ENCODE results near the gene TNK2.
"Not testable (repeated sequence)": the region's sequence is repeated elsewhere in the genome, so short reads cannot be mapped to it uniquely, and the experiment has no call there.

TNK2 gene

GRCh38 chr3:195883160-195883559 lies 25.2 kb downstream of the TNK2 start:
- DNase-seq = no peak

GRCh38 chr3:195882002-195882441 lies 26.3 kb downstream of the TNK2 start:
- DNase-seq = no peak

- no peak for DNase-seq
Observed at GRCh38 chr3:195881276-195881988, 26.9 kb downstream of the TNK2 start.

- no peak for DNase-seq
Observed at GRCh38 chr3:195880037-195880431, 28.3 kb downstream of the TNK2 start.

GRCh38 chr3:195879416-195880036 lies 28.8 kb downstream of the TNK2 start:
- DNase-seq = no peak

- no peak for DNase-seq
Observed at GRCh38 chr3:195878424-195879274, 29.7 kb downstream of the TNK2 start.

- DNase-seq = no peak
Observed at GRCh38 chr3:195877767-195878423, 30.5 kb downstream of the TNK2 start.

GRCh38 chr3:195877136-195877715 lies 31.1 kb downstream of the TNK2 start:
- no peak for DNase-seq

- DNase-seq = no peak
Observed at GRCh38 chr3:195876297-195877064, 31.9 kb downstream of the TNK2 start.

- DNase-seq = no peak
Observed at GRCh38 chr3:195875482-195876236, 32.7 kb downstream of the TNK2 start.

GRCh38 chr3:195873971-195874370 lies 34.4 kb downstream of the TNK2 start:
- DNase-seq = no peak

GRCh38 chr3:195873281-195873887 lies 35.0 kb downstream of the TNK2 start:
- no peak for DNase-seq

GRCh38 chr3:195872800-195873199 lies 35.6 kb downstream of the TNK2 start:
- no peak for DNase-seq

- no peak for DNase-seq
Observed at GRCh38 chr3:195872097-195872496, 36.3 kb downstream of the TNK2 start.

GRCh38 chr3:195871686-195872085 lies 36.7 kb downstream of the TNK2 start:
- DNase-seq = not testable (repeated sequence)

GRCh38 chr3:195870937-195871336 lies 37.4 kb downstream of the TNK2 start:
- DNase-seq = no peak

GRCh38 chr3:195870442-195870841 lies 37.9 kb downstream of the TNK2 start:
- DNase-seq = no peak

- DNase-seq = no peak
Observed at GRCh38 chr3:195869413-195870001, 38.8 kb downstream of the TNK2 start.

- DNase-seq = no peak
Observed at GRCh38 chr3:195868866-195869412, 39.4 kb downstream of the TNK2 start.

GRCh38 chr3:195868336-195868865 lies 40.0 kb downstream of the TNK2 start:
- no peak for DNase-seq

All from stimulated activated CD4-positive, alpha-beta T cell treated with anti-CD3 and anti-CD28 coated beads, Interleukin-12 subunit alpha, Interleukin-12 subunit beta, amount 100 ng/mL, for 4 hours (primary cell).